Thoracic aorta (tissue), 2 donors: ENCODE data around the gene HECW1. TPM values are rescaled to one million over a fixed set of nuclear protein-coding genes. Genes with fewer than 3 reads are reported as not detected.

Experiments
- ATAC-seq: fragments of 150-250 bp; one replicate; pipeline ENCODE4 v1.8.0; 2017; ENCODE audit warnings: low read depth; ENCODE audit not compliant: insufficient number of reproducible peaks, low FRiP score
- DNase-seq: peaks from one replicate; pipeline ENCODE4 v3.0.0-alpha.2; 2020; ENCODE audit warnings: low spot score
- H3K27ac ChIP-seq, 2 donors: fragments of 200-600 bp; sonication (generic); 1 replicate in 1 of 2; 2 replicates in 1 of 2; pipeline ENCODE4 v1.5.1; 2016; ENCODE audit warnings: mild to moderate bottlenecking in 2 of 2, moderate library complexity in 2 of 2
- H3K27me3 ChIP-seq: fragments of 200-600 bp; sonication (generic); replicated peaks from 2 replicates; pipeline ENCODE4 v1.6.0; 2016; ENCODE audit warnings: mild to moderate bottlenecking; ENCODE audit not compliant: insufficient read depth
- H3K36me3 ChIP-seq: fragments of 200-600 bp; sonication (generic); one replicate; pipeline ENCODE4 v1.5.1; 2016
- H3K4me1 ChIP-seq, 2 donors: fragments of 200-600 bp; sonication (generic); 1 replicate in 1 of 2; 2 replicates in 1 of 2; pipeline versions ENCODE4 v1.5.1 to v1.6.0; 2016; ENCODE audit warnings: low read depth in 2 of 2, mild to moderate bottlenecking in 1 of 2; ENCODE audit not compliant: control insufficient read depth in 1 of 2
- H3K4me3 ChIP-seq: fragments of 200-600 bp; sonication (generic); 2 replicates; pipeline ENCODE4 v1.5.1; 2016; ENCODE audit warnings: mild to moderate bottlenecking
- H3K9me3 ChIP-seq: fragments of 200-600 bp; sonication (generic); 2 replicates; pipeline ENCODE4 v1.5.1; 2016
- total RNA-seq, 2 donors: library from RNA; depleted of rRNA; stranded (reverse); fragments of >200 nt; gene quantifications; one replicate each; pipeline versions ENCODE4 v1.1.0 to v1.2.3, GENCODE V29; 2016
- TF ChIP-seq, protein P1 (sequence below): fragments of 200-600 bp; sonication (generic); IDR thresholded peaks from one replicate; pipeline ENCODE4 v1.5.1; 2019; ENCODE audit warnings: antibody characterized with exemption

The HECW1 gene
- total RNA-seq, 2 donors from 2014 or later = 0.28 to 2.3 TPM

DNA sequence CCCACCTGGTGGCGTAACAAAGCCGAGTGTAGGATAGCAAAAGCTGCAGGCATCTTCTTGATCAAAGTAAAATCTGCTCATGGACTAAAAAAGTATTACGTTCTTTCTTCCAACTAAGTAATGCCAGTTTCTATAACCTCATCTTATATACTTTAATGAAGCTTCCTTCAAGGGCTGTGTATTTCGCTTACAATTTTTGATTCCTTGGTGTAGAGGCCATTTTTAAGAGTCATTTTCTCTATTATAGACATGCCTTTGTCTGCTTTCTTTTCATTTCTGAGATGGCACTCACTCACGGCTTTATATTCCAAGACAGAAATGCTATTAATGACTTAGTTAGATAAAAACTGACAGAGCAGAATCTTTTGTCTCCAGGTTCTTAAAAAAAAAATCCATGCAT is 194.0 kb downstream of the HECW1 start:
- DNase-seq (no peak), ATAC-seq (no peak)
- TF ChIP-seq, protein P1, sequence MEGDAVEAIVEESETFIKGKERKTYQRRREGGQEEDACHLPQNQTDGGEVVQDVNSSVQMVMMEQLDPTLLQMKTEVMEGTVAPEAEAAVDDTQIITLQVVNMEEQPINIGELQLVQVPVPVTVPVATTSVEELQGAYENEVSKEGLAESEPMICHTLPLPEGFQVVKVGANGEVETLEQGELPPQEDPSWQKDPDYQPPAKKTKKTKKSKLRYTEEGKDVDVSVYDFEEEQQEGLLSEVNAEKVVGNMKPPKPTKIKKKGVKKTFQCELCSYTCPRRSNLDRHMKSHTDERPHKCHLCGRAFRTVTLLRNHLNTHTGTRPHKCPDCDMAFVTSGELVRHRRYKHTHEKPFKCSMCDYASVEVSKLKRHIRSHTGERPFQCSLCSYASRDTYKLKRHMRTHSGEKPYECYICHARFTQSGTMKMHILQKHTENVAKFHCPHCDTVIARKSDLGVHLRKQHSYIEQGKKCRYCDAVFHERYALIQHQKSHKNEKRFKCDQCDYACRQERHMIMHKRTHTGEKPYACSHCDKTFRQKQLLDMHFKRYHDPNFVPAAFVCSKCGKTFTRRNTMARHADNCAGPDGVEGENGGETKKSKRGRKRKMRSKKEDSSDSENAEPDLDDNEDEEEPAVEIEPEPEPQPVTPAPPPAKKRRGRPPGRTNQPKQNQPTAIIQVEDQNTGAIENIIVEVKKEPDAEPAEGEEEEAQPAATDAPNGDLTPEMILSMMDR = no peak
- H3K27ac ChIP-seq = no peak overlapping the region
- no peaks in the 10 kb centered on the region for H3K9me3 ChIP-seq
- no peaks in the 10 kb centered on the region for H3K27me3 ChIP-seq
- no peaks in the 10 kb centered on the region for H3K36me3 ChIP-seq
- peaks cover 0 to 12% of the 10 kb centered on the region in 2 donors for H3K4me1 ChIP-seq
- H3K4me3 ChIP-seq = no peak overlapping the region

DNA sequence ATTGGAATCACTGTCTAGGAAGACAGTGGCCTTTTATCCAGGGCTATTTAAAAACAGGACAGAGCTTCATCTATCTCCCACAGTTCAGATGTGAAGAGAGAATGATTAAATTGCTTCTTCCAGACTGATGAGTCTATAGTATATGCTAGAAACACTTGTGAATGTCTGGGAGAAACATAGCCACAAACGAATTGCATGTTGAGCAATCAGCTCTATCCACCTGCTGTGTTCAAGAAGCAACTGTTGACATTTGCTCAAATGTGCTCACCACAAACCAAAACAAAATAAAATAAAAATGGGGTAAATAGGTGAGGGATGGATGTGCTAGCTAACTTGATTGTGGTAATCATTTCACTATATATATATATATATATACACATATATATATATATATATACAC is 195.1 kb downstream of the HECW1 start:
- Histone ChIP-seq H3K4me1 (peaks cover 0 to 12% of the 10 kb centered on the region in 2 donors), H3K36me3 (no peaks in the 10 kb centered on the region), H3K9me3 (no peaks in the 10 kb centered on the region), H3K4me3 (no peak overlapping the region), H3K27ac (no peak overlapping the region), H3K27me3 (no peaks in the 10 kb centered on the region)
- no peak for ATAC-seq
- TF ChIP-seq, protein P1 = no peak
- no peak for DNase-seq

DNA sequence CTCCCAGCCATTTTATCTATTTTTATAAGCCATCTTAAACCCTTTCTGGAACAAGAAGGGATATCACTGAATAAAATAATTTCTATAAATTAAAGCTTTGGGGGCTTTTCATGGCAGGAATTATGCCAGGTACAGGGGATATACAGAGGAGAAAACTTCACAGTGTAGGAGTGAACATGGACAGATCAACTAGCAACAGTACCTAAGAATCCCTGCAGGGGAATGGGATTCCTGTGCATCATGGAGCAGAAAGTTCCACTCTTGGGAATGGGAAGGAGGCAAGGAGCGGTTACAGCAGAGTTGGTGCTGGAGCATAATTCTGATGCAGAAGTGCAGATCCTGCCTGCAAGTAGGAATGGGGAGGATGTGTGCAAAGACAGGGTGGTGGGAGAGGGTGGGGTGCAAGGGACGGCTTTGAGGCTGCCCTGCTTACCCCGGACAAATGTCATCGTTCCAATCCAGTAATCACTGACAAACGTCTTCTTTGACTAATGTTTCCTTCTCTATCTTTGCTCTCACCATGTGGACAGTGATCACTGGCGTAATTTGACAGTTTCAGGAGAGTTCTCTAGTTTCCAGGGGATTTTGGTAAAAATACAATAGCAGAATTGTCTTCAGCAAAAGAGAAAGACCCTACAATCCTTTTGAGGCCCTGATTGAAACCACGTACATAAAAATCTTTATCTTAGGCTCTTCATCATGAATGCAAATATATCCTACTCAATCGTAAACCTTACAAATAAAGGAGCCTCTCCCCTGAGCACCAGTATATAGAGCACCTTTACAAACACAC is 196.7 kb downstream of the HECW1 start:
- Histone ChIP-seq H3K27ac (no peak overlapping the region), H3K4me3 (no peak overlapping the region), H3K27me3 (no peaks in the 10 kb centered on the region), H3K36me3 (no peaks in the 10 kb centered on the region), H3K9me3 (no peaks in the 10 kb centered on the region), H3K4me1 (no peaks in the 10 kb centered on the region)
- DNase-seq (no peak), ATAC-seq (no peak)
- TF ChIP-seq, protein P1 = no peak

DNA sequence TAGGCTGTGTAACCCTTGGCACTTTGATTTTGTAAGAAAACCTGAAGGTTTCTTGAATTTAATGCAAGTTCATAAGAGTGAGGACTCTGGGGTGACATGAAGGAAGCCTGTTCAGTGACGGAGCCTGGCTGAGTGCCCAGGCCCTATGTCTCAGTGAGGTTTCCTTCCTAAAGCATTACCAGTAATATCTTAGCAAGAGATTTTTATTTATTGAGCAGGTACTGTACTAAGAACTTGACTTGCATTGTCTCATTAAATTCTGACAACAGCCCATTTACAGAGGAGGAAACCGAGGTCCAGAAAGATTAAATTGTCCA is 197.2 kb downstream of the HECW1 start:
- Histone ChIP-seq H3K36me3 (no peaks in the 10 kb centered on the region), H3K9me3 (no peaks in the 10 kb centered on the region), H3K4me1 (no peaks in the 10 kb centered on the region), H3K4me3 (no peak overlapping the region), H3K27ac (no peak overlapping the region), H3K27me3 (no peaks in the 10 kb centered on the region)
- DNase-seq = no peak
- TF ChIP-seq, protein P1 = no peak
- ATAC-seq = no peak

DNA sequence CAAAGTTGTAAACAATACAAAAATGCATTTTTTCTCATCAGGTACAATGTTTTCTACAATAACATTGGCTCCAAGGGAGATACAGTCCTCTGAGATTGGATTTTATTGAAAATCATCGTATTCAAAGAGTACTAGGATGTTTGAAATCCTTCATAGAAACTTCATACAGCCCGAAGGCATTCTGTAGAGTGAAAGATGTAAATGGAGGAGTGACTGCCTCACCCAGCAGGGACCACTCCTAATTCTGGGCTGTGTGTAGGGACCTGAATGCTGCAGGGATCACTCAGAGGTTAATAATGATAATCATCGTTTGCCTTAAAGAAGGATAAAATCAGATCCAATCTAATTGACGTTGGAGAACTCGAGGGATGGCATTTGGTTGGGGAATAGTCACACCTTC is 198.6 kb downstream of the HECW1 start:
- DNase-seq (no peak), ATAC-seq (no peak)
- H3K27me3 ChIP-seq = no peaks in the 10 kb centered on the region
- H3K36me3 ChIP-seq = no peaks in the 10 kb centered on the region
- H3K27ac ChIP-seq = no peak overlapping the region
- no peaks in the 10 kb centered on the region for H3K9me3 ChIP-seq
- H3K4me1 ChIP-seq = no peaks in the 10 kb centered on the region
- TF ChIP-seq, protein P1 = no peak
- H3K4me3 ChIP-seq = no peak overlapping the region
